ENCODE results near the gene CEP170.
A peak's percentile ranks its signal among the peaks of the same experiment; 100 is the strongest.

CEP170 gene

GRCh38 chr1:243254927-243255790 is at the start of gene CEP170:
CEP170 (minus strand) TSS chr1:243255281; CDS start chr1:243225280, 30,001 bp downstream.
- peak; percentile 99 for DNase-seq (ENCODE audit: low read depth, low spot score)

GRCh38 chr1:243301059-243301458 is 46.0 kb upstream of the CEP170 start:
- DNase-seq (ENCODE audit: low read depth, low spot score), result no peak

- DNase-seq (ENCODE audit: low read depth, low spot score), result no peak
Observed at GRCh38 chr1:243299069-243299468, 44.0 kb upstream of the CEP170 start.

- no peak for DNase-seq (ENCODE audit: low read depth, low spot score)
Observed at GRCh38 chr1:243294723-243295121, 39.6 kb upstream of the CEP170 start.

- DNase-seq (ENCODE audit: low read depth, low spot score), result no peak
Observed at GRCh38 chr1:243293941-243294722, 39.1 kb upstream of the CEP170 start.

- DNase-seq (ENCODE audit: low read depth, low spot score), result no peak
Observed at GRCh38 chr1:243292117-243292516, 37.0 kb upstream of the CEP170 start.

- no peak for DNase-seq (ENCODE audit: low read depth, low spot score)
Observed at GRCh38 chr1:243291292-243291691, 36.2 kb upstream of the CEP170 start.

- no peak for DNase-seq (ENCODE audit: low read depth, low spot score)
Observed at GRCh38 chr1:243288062-243288461, 33.0 kb upstream of the CEP170 start.

GRCh38 chr1:243287652-243288051 is 32.6 kb upstream of the CEP170 start:
- DNase-seq (ENCODE audit: low read depth, low spot score), result peak; percentile 76

GRCh38 chr1:243287123-243287460 is 32.0 kb upstream of the CEP170 start:
- DNase-seq (ENCODE audit: low read depth, low spot score), result peak; percentile 60

- peak; percentile 50 for DNase-seq (ENCODE audit: low read depth, low spot score)
Observed at GRCh38 chr1:243286409-243287122, 31.5 kb upstream of the CEP170 start.

GRCh38 chr1:243281672-243282071 is 26.6 kb upstream of the CEP170 start:
- no peak for DNase-seq (ENCODE audit: low read depth, low spot score)

- DNase-seq (ENCODE audit: low read depth, low spot score), result no peak
Observed at GRCh38 chr1:243280571-243281129, 25.6 kb upstream of the CEP170 start.

GRCh38 chr1:243275316-243275715 is 20.2 kb upstream of the CEP170 start:
- DNase-seq (ENCODE audit: low read depth, low spot score), result no peak

GRCh38 chr1:243273945-243274344 is 18.9 kb upstream of the CEP170 start:
- no peak for DNase-seq (ENCODE audit: low read depth, low spot score)

GRCh38 chr1:243273506-243273905 is 18.4 kb upstream of the CEP170 start:
- no peak for DNase-seq (ENCODE audit: low read depth, low spot score)

- DNase-seq (ENCODE audit: low read depth, low spot score), result no peak
Observed at GRCh38 chr1:243272401-243272800, 17.3 kb upstream of the CEP170 start.

GRCh38 chr1:243271996-243272395 is 16.9 kb upstream of the CEP170 start:
- peak; percentile 38 for DNase-seq (ENCODE audit: low read depth, low spot score)

- DNase-seq (ENCODE audit: low read depth, low spot score), result no peak
Observed at GRCh38 chr1:243270097-243270864, 15.2 kb upstream of the CEP170 start.

GRCh38 chr1:243269461-243269801 is 14.3 kb upstream of the CEP170 start:
- no peak for DNase-seq (ENCODE audit: low read depth, low spot score)

- DNase-seq (ENCODE audit: low read depth, low spot score), result no peak
Observed at GRCh38 chr1:243268751-243269460, 13.8 kb upstream of the CEP170 start.
